ENCODE results near the gene COG8. TPM values are rescaled to one million over a fixed set of nuclear protein-coding genes. Genes with fewer than 3 reads are reported as not detected.
A peak's percentile ranks its signal among the peaks of the same experiment; 100 is the strongest.
"Not testable (repeated sequence)": the region's sequence is repeated elsewhere in the genome, so short reads cannot be mapped to it uniquely, and the experiment has no call there.

Gene COG8
- total RNA-seq, 1 donor from 2014 or later = 45.3 TPM

DNA sequence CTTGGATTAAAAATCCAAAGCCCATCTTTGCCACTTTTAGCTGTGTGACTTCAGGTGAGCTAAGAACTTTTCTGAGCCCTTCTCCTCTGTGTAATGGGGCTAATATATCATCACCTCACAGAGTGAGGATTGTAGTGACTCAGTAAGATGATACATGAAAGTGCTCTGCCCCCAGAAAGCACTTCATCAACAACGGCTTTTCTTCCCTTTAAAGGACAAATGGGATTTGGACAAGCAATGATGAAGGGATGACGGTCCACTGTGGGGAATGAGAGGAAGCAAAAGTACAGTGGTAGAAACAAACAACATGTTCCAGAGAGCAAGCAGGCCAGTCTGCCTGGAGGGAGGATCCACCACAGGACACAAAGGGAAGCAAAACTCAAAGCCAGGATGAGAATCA lies 26.5 kb upstream of the COG8 start:
- H3K9me3 Mint-ChIP-seq = no peaks in the 10 kb centered on the region
- no peak for DNase-seq (ENCODE audit: low spot score)
- H3K27me3 Mint-ChIP-seq (ENCODE audit: insufficient read depth) = no peaks in the 10 kb centered on the region
- peaks cover 16% of the 10 kb centered on the region for H3K4me1 Mint-ChIP-seq (ENCODE audit: low read depth)
- peak overlapping the region; percentile 65 for H3K27ac Mint-ChIP-seq
- peaks cover 61% of the 10 kb centered on the region for H3K36me3 Mint-ChIP-seq (ENCODE audit: low read depth)
- no peak overlapping the region for H3K4me3 Mint-ChIP-seq
- intact Hi-C loops (cut with micrococcal nuclease) = no loop called here

GRCh38 chr16:69364088-69364487 lies 24.7 kb upstream of the COG8 start:
- H3K4me3 Mint-ChIP-seq = no peak overlapping the region
- no peaks in the 10 kb centered on the region for H3K9me3 Mint-ChIP-seq
- no peak overlapping the region for H3K27ac Mint-ChIP-seq
- DNase-seq (ENCODE audit: low spot score) = no peak
- H3K36me3 Mint-ChIP-seq (ENCODE audit: low read depth) = peaks cover 47% of the 10 kb centered on the region
- intact Hi-C loops (cut with micrococcal nuclease) = no loop called here
- H3K4me1 Mint-ChIP-seq (ENCODE audit: low read depth) = peaks cover 16% of the 10 kb centered on the region
- H3K27me3 Mint-ChIP-seq (ENCODE audit: insufficient read depth) = no peaks in the 10 kb centered on the region

- Mint-ChIP-seq H3K27me3 (ENCODE audit: insufficient read depth) (no peaks in the 10 kb centered on the region), H3K27ac (no peak overlapping the region), H3K4me3 (no peak overlapping the region), H3K4me1 (ENCODE audit: low read depth) (peaks cover 16% of the 10 kb centered on the region), H3K9me3 (no peaks in the 10 kb centered on the region), H3K36me3 (ENCODE audit: low read depth) (peaks cover 42% of the 10 kb centered on the region)
- intact Hi-C loops (cut with micrococcal nuclease) = no loop called here
- DNase-seq (ENCODE audit: low spot score) = no peak
Measured at GRCh38 chr16:69363281-69363717, 23.9 kb upstream of the COG8 start.

DNA sequence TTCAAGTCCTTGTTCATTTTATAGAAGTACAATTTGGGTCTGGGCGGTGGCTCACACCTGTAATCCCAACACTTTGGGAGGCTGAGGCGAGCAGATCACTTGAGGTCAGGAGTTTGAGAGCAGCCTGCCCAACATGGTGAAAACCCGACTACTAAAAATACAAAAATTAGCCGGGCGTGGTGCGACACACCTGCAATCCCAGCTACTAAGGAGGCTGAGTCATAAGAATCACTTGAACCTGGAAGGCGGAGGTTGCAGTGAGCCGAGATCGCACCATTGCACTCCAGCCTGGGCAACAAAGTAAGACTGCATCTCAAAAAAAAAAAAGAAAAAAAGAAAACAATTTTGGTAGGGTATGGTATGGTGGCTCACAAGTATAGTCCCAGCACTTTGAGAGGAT lies 20.7 kb upstream of the COG8 start:
- H3K27ac Mint-ChIP-seq; intact Hi-C loops (cut with micrococcal nuclease); DNase-seq (ENCODE audit: low spot score); H3K4me1 Mint-ChIP-seq (ENCODE audit: low read depth); H3K9me3 Mint-ChIP-seq; H3K27me3 Mint-ChIP-seq (ENCODE audit: insufficient read depth); H3K4me3 Mint-ChIP-seq: not testable (repeated sequence)
- peaks cover 31% of the 10 kb centered on the region for H3K36me3 Mint-ChIP-seq (ENCODE audit: low read depth)

- DNase-seq (ENCODE audit: low spot score) = no peak
- H3K36me3 Mint-ChIP-seq (ENCODE audit: low read depth) = peaks cover 25% of the 10 kb centered on the region
- no peaks in the 10 kb centered on the region for H3K27me3 Mint-ChIP-seq (ENCODE audit: insufficient read depth)
- H3K9me3 Mint-ChIP-seq = no peaks in the 10 kb centered on the region
- no peak within 1 kb of the TSS for H3K27ac Mint-ChIP-seq
- intact Hi-C loops (cut with micrococcal nuclease) = no loop called here
- H3K4me1 Mint-ChIP-seq (ENCODE audit: low read depth) = no peaks in the 10 kb centered on the region
- no peak within 1 kb of the TSS for H3K4me3 Mint-ChIP-seq
Measured at GRCh38 chr16:69351309-69352027, 12.1 kb upstream of the COG8 start, which contains the start of gene TMED6. TSS of gene TMED6 (minus strand) at chr16:69351786. CDS start at chr16:69351753, 33 bp downstream.

DNA sequence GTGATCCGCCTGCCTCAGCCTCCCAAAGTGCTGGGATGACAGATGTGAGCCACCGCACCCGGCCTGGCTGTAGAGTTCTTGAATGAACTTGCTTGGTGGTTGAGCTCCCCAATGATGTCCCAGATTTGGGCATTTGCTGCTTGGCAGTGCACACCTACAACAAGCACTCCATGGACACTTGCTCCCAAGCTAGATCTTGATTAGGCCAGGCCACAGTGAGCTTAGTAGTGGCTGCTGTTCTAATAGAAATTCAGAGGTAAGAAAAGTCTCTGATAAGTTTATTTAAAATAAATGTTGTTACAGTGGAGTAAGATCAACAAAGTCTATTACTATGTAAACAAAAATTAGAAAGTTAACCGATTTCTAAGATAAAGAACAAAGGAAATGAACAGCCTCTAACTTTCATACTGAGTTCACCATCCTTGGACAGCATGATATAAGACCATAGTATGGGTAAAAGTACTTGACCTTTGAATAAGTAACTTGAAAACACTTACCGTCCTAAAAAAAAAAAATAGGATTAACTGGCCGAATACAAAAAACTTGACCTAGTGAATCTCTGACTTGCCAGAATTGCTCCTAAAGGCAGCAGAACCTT lies 11.3 kb upstream of the COG8 start:
- no peaks in the 10 kb centered on the region for H3K27me3 Mint-ChIP-seq (ENCODE audit: insufficient read depth)
- H3K27ac Mint-ChIP-seq = no peak overlapping the region

DNA sequence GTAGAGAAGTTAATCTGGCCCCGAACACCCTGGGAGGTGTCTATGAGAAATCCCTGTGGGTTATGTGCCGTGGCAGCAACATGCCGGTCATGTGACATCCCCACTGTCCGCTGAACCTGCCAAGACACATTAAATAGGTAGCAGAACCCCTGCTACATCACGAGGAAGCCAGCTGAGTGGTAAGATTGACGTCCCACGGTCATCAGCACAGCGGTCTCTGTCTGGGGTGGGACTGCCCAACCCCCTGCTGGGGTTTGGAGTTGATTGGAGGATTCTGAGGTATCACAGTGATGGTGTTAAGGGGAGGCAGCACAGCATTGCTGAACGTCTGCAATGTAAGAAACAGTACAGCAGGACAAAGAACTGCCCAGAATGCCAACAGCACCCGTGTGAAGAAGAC lies 10.2 kb upstream of the COG8 start:
- H3K36me3 Mint-ChIP-seq (ENCODE audit: low read depth) = peaks cover 23% of the 10 kb centered on the region
- intact Hi-C loops (cut with micrococcal nuclease) = no loop called here
- no peaks in the 10 kb centered on the region for H3K27me3 Mint-ChIP-seq (ENCODE audit: insufficient read depth)
- no peaks in the 10 kb centered on the region for H3K9me3 Mint-ChIP-seq
- no peak for DNase-seq (ENCODE audit: low spot score)
- no peaks in the 10 kb centered on the region for H3K4me1 Mint-ChIP-seq (ENCODE audit: low read depth)
- no peak overlapping the region for H3K27ac Mint-ChIP-seq
- no peak overlapping the region for H3K4me3 Mint-ChIP-seq

More for the DNA sequence above, 11.3 kb upstream of the COG8 start:
- peaks cover 24% of the 10 kb centered on the region for H3K36me3 Mint-ChIP-seq (ENCODE audit: low read depth)
- intact Hi-C loops (cut with micrococcal nuclease) = no loop called here
- no peaks in the 10 kb centered on the region for H3K4me1 Mint-ChIP-seq (ENCODE audit: low read depth)
- no peak overlapping the region for H3K4me3 Mint-ChIP-seq
- H3K9me3 Mint-ChIP-seq = no peaks in the 10 kb centered on the region
- DNase-seq (ENCODE audit: low spot score) = no peak

- Mint-ChIP-seq H3K9me3 (no peaks in the 10 kb centered on the region), H3K4me3 (no peak overlapping the region), H3K36me3 (ENCODE audit: low read depth) (peaks cover 26% of the 10 kb centered on the region), H3K27ac (no peak overlapping the region), H3K27me3 (ENCODE audit: insufficient read depth) (no peaks in the 10 kb centered on the region), H3K4me1 (ENCODE audit: low read depth) (peaks cover 2% of the 10 kb centered on the region)
- intact Hi-C loops (cut with micrococcal nuclease) = no loop called here
- no peak for DNase-seq (ENCODE audit: low spot score)
Measured at GRCh38 chr16:69348222-69348621, 8.9 kb upstream of the COG8 start.

DNA sequence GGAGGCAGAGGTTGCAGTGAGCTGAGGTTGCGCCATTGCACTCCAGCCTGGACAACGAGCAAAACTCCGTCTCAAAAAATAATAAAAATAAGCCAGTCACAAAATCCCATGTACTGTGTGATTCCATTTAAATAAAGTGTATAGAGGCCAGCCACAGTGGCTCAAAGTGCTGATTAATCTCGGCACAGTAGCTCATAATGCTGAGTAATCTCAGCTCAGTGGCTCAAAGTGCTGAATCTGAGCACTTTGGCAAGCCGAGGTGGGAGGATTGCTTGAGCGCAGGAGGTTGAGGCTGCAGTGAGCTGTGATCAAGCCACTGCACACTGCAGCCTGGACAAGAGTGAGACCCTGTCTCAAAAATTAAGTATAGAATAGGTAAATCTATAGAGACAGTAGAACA lies 7.3 kb upstream of the COG8 start:
- Mint-ChIP-seq H3K36me3 (ENCODE audit: low read depth) (peaks cover 33% of the 10 kb centered on the region), H3K4me3 (no peak overlapping the region), H3K27ac (peak overlapping the region; percentile 40), H3K27me3 (ENCODE audit: insufficient read depth) (no peaks in the 10 kb centered on the region), H3K4me1 (ENCODE audit: low read depth) (peaks cover 7% of the 10 kb centered on the region), H3K9me3 (no peaks in the 10 kb centered on the region)
- no peak for DNase-seq (ENCODE audit: low spot score)
- intact Hi-C loops (cut with micrococcal nuclease) = no loop called here

GRCh38 chr16:69345923-69346322 lies 6.6 kb upstream of the COG8 start:
- no peak for DNase-seq (ENCODE audit: low spot score)
- no peak overlapping the region for H3K4me3 Mint-ChIP-seq
- H3K27me3 Mint-ChIP-seq (ENCODE audit: insufficient read depth) = no peaks in the 10 kb centered on the region
- H3K36me3 Mint-ChIP-seq (ENCODE audit: low read depth) = peaks cover 38% of the 10 kb centered on the region
- no peaks in the 10 kb centered on the region for H3K9me3 Mint-ChIP-seq
- H3K4me1 Mint-ChIP-seq (ENCODE audit: low read depth) = peaks cover 15% of the 10 kb centered on the region
- intact Hi-C loops (cut with micrococcal nuclease) = no loop called here
- no peak overlapping the region for H3K27ac Mint-ChIP-seq

- peaks cover 21% of the 10 kb centered on the region for H3K4me1 Mint-ChIP-seq (ENCODE audit: low read depth)
- H3K9me3 Mint-ChIP-seq = no peaks in the 10 kb centered on the region
- intact Hi-C loops (cut with micrococcal nuclease) = no loop called here
- H3K36me3 Mint-ChIP-seq (ENCODE audit: low read depth) = peaks cover 46% of the 10 kb centered on the region
- no peak for DNase-seq (ENCODE audit: low spot score)
- H3K4me3 Mint-ChIP-seq = no peak overlapping the region
- no peaks in the 10 kb centered on the region for H3K27me3 Mint-ChIP-seq (ENCODE audit: insufficient read depth)
- H3K27ac Mint-ChIP-seq = no peak overlapping the region
Measured at GRCh38 chr16:69344171-69344570, 4.8 kb upstream of the COG8 start.

GRCh38 chr16:69340095-69340644 lies 806 bp upstream of the COG8 start:
- Mint-ChIP-seq H3K4me1 (ENCODE audit: low read depth) (peaks cover 43% of the 10 kb centered on the region), H3K27me3 (ENCODE audit: insufficient read depth) (no peaks in the 10 kb centered on the region), H3K27ac (peak overlapping the region; percentile 99), H3K9me3 (no peaks in the 10 kb centered on the region), H3K4me3 (peak overlapping the region; percentile 99), H3K36me3 (ENCODE audit: low read depth) (peaks cover 48% of the 10 kb centered on the region)
- DNase-seq (ENCODE audit: low spot score) = peak; percentile 12
- intact Hi-C loops (cut with micrococcal nuclease) = no loop called here

DNA sequence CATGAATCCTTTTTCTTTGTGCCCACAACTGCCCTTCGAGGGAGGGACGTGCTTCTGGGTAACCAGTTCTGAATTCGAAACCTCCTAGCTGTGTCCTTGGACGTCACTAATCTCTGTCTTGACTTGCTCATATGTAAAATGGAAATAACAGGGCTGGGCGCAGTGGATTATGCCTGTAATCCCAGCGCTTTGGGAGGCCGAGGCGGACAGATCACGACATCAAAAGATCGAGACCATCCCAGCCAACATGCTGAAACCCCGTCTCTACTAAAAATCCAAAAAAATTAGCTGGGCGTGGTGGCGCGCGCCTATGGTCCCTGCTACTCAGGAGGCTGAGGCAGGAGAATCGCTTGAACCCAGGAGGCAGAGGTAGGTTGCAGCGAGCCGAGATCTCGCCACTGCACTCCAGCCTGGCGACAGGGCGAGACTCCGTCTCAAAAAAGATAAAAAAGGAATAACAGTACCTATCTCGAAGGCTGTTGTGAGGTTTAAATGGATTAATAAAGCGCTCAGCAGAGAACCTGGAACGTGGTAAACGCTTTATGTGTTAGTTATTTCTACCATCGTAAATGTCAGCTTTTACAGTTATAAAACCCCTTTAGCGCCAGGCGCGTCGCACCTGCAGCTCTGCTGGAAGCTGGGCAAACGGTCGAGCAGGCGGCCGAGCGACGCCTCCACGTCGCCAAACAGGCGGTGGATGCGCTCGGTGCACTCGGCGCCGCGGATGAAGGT lies 641 bp downstream of the COG8 start:
- intact Hi-C loops (cut with micrococcal nuclease) = loop anchor here (1.0 to 10.0 kb wide), 10 partner anchors 8 to 1620 kb away; partner anchors contain the start of genes CHTF8, COG4, GFOD2 and NFAT5
- peaks cover 58% of the 10 kb centered on the region for H3K36me3 Mint-ChIP-seq (ENCODE audit: low read depth)
- H3K4me3 Mint-ChIP-seq = peak overlapping the region; percentile 99
- no peak for DNase-seq (ENCODE audit: low spot score)
- no peaks in the 10 kb centered on the region for H3K27me3 Mint-ChIP-seq (ENCODE audit: insufficient read depth)
- H3K9me3 Mint-ChIP-seq = no peaks in the 10 kb centered on the region
- peak overlapping the region; percentile 86 for H3K27ac Mint-ChIP-seq
- peaks cover 43% of the 10 kb centered on the region for H3K4me1 Mint-ChIP-seq (ENCODE audit: low read depth)
